ENCODE measurements around the gene ATRN. TPM values are rescaled to one million over a fixed set of nuclear protein-coding genes. Genes with fewer than 3 reads are reported as not detected.
"Not testable (repeated sequence)": the region's sequence is repeated elsewhere in the genome, so short reads cannot be mapped to it uniquely, and the experiment has no call there.

The ATRN gene
- total RNA-seq, 1 donor from 2014 or later: 50.2 TPM

- Mint-ChIP-seq H3K4me3 (ENCODE audit: unreplicated experiment) (peak overlapping the region; percentile 15), H3K9me3 (ENCODE audit: unreplicated experiment) (no peaks in the 10 kb centered on the region), H3K27me3 (ENCODE audit: unreplicated experiment) (no peaks in the 10 kb centered on the region), H3K36me3 (ENCODE audit: unreplicated experiment) (no peaks in the 10 kb centered on the region), H3K4me1 (ENCODE audit: unreplicated experiment) (peaks cover 31% of the 10 kb centered on the region), H3K27ac (ENCODE audit: unreplicated experiment) (no peak overlapping the region)
- no peak for DNase-seq (ENCODE audit: extremely low spot score, unreplicated experiment)
- TF ChIP-seq, protein P1, sequence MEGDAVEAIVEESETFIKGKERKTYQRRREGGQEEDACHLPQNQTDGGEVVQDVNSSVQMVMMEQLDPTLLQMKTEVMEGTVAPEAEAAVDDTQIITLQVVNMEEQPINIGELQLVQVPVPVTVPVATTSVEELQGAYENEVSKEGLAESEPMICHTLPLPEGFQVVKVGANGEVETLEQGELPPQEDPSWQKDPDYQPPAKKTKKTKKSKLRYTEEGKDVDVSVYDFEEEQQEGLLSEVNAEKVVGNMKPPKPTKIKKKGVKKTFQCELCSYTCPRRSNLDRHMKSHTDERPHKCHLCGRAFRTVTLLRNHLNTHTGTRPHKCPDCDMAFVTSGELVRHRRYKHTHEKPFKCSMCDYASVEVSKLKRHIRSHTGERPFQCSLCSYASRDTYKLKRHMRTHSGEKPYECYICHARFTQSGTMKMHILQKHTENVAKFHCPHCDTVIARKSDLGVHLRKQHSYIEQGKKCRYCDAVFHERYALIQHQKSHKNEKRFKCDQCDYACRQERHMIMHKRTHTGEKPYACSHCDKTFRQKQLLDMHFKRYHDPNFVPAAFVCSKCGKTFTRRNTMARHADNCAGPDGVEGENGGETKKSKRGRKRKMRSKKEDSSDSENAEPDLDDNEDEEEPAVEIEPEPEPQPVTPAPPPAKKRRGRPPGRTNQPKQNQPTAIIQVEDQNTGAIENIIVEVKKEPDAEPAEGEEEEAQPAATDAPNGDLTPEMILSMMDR (IDR thresholded peaks at IDR 0.05): no peak
Observed at GRCh38 chr20:3473324-3473723, 2.5 kb downstream of the ATRN start.

DNA sequence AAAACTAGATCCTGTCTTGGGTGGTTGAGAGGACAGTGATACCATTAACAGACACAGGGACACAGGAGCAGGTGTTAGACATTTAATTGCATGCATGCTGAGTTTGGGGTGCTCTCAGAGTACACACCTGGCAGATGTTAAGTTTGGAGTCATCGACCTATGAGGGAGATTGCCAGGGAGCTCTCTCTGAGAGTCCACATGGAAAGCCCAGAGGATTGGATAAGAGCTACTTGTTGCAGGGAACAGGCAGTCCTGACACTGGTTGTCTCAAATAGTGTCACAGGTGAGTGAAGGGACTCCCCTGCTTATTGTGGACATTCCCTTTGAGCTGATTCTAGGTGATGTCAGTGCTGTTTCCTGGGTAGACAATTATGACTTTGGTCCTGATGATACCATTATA is 3.1 kb downstream of the ATRN start:
- Mint-ChIP-seq H3K4me1 (ENCODE audit: unreplicated experiment) (peaks cover 31% of the 10 kb centered on the region), H3K27ac (ENCODE audit: unreplicated experiment) (no peak overlapping the region), H3K36me3 (ENCODE audit: unreplicated experiment) (no peaks in the 10 kb centered on the region), H3K27me3 (ENCODE audit: unreplicated experiment) (no peaks in the 10 kb centered on the region), H3K9me3 (ENCODE audit: unreplicated experiment) (no peaks in the 10 kb centered on the region), H3K4me3 (ENCODE audit: unreplicated experiment) (no peak overlapping the region)
- TF ChIP-seq, protein P1 (IDR thresholded peaks at IDR 0.05): no peak
- no peak for DNase-seq (ENCODE audit: extremely low spot score, unreplicated experiment)

DNA sequence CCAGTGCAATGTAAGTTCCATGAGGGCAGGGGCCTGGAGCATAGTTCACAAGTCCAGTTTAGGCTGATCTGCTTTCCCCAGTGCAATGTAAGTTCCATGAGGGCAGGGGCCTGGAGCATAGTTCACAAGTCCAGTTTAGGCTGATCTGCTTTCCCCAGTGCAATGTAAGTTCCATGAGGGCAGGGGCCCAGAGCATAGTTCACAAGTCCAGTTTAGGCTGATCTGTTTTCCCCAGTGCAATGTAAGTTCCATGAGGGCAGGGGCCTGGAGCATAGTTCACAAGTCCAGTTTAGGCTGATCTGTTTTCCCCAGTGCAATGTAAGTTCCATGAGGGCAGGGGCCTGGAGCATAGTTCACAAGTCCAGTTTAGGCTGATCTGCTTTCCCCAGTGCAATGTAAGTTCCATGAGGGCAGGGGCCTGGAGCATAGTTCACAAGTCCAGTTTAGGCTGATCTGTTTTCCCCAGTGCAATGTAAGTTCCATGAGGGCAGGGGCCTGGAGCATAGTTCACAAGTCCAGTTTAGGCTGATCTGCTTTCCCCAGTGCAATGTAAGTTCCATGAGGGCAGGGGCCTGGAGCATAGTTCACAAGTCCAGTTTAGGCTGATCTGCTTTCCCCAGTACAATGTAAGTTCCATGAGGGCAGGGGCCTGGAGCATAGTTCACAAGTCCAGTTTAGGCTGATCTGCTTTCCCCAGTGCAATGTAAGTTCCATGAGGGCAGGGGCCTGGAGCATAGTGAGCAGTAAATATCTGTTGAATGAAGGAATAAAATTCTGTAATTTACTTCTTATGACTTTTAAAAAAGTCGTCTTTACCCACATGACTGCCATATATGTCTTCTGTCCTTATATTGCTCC is 6.4 kb downstream of the ATRN start:
- H3K4me3 Mint-ChIP-seq (ENCODE audit: unreplicated experiment); H3K36me3 Mint-ChIP-seq (ENCODE audit: unreplicated experiment); H3K27me3 Mint-ChIP-seq (ENCODE audit: unreplicated experiment); H3K27ac Mint-ChIP-seq (ENCODE audit: unreplicated experiment); DNase-seq (ENCODE audit: extremely low spot score, unreplicated experiment); H3K9me3 Mint-ChIP-seq (ENCODE audit: unreplicated experiment): not testable (repeated sequence)
- peaks cover 20% of the 10 kb centered on the region for H3K4me1 Mint-ChIP-seq (ENCODE audit: unreplicated experiment)

DNA sequence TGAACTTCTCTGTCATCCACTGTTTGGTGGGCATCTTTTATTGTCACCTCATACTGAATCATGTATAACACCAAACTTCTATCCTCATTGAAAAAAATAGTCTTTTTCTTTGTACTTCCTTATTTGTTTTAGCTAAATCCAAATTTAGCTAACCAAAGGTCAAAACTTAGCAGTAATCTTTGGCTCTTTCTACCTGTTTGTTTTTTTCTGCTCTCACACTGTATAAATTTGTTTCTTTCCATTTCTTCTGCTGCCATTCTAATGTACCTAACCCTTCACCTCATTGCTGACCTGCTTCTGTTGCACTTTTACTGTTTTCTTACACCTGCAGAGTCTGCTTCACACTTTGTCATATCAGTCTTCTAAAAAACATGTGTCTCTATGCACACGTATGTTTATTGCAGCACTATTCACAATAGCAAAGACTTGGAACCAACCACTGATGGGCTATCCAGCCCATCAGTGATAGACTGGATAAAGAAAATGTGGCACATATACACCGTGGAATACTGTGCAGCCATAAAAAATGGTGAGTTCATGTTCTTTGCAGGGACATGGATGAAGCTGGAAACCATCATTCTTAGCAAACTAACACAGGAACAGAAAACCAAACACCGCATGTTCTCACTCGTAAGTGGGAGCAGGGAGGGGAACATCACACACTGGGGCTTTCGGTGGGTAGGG is 7.2 kb downstream of the ATRN start:
- Mint-ChIP-seq H3K36me3 (ENCODE audit: unreplicated experiment) (no peaks in the 10 kb centered on the region), H3K4me3 (ENCODE audit: unreplicated experiment) (no peak overlapping the region), H3K27ac (ENCODE audit: unreplicated experiment) (no peak overlapping the region), H3K27me3 (ENCODE audit: unreplicated experiment) (no peaks in the 10 kb centered on the region), H3K9me3 (ENCODE audit: unreplicated experiment) (no peaks in the 10 kb centered on the region), H3K4me1 (ENCODE audit: unreplicated experiment) (peaks cover 19% of the 10 kb centered on the region)
- DNase-seq (ENCODE audit: extremely low spot score, unreplicated experiment): no peak
- TF ChIP-seq, protein P1 (IDR thresholded peaks at IDR 0.05): no peak

DNA sequence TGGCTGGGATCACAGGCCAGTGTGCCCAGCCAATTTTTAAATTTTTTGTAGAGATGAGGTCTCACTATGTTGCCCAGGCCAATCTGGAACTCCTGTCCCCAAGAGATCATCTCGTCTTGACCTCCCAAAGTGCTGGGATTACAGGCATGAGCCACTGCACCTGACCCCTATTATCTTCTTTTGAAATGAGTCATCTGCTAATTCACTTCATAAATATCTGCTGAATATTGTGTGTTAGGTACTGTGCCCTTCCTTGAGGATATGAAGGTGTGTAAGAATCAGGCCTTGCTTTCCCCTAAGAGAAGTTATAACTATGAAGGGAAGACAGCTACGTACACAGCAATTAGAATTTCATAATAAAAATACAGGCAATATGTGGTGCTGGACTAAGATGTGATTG is 8.2 kb downstream of the ATRN start:
- TF ChIP-seq, protein P1 (IDR thresholded peaks at IDR 0.05): no peak
- Mint-ChIP-seq H3K27me3 (ENCODE audit: unreplicated experiment) (no peaks in the 10 kb centered on the region), H3K4me3 (ENCODE audit: unreplicated experiment) (no peak overlapping the region), H3K4me1 (ENCODE audit: unreplicated experiment) (peaks cover 19% of the 10 kb centered on the region), H3K27ac (ENCODE audit: unreplicated experiment) (no peak overlapping the region), H3K9me3 (ENCODE audit: unreplicated experiment) (no peaks in the 10 kb centered on the region), H3K36me3 (ENCODE audit: unreplicated experiment) (no peaks in the 10 kb centered on the region)
- DNase-seq (ENCODE audit: extremely low spot score, unreplicated experiment): no peak

All from osteocyte (in vitro differentiated cells).